ENCODE data around the gene PHACTR3.

PHACTR3 gene

GRCh38 chr20:59696476-59696875 is 92.1 kb downstream of the PHACTR3 start:
- no peak for DNase-seq (ENCODE audit: low spot score)

GRCh38 chr20:59697068-59697467 is 92.7 kb downstream of the PHACTR3 start:
- no peak for DNase-seq (ENCODE audit: low spot score)

- no peak for DNase-seq (ENCODE audit: low spot score)
Measured at GRCh38 chr20:59698598-59698997, 94.3 kb downstream of the PHACTR3 start.

GRCh38 chr20:59701236-59701635 is 96.9 kb downstream of the PHACTR3 start:
- no peak for DNase-seq (ENCODE audit: low spot score)

GRCh38 chr20:59703046-59703445 is 98.7 kb downstream of the PHACTR3 start:
- DNase-seq (ENCODE audit: low spot score): no peak

GRCh38 chr20:59705651-59706399 is 101.5 kb downstream of the PHACTR3 start:
- no peak for DNase-seq (ENCODE audit: low spot score)

- DNase-seq (ENCODE audit: low spot score): no peak
Measured at GRCh38 chr20:59706400-59706693, 102.0 kb downstream of the PHACTR3 start.

GRCh38 chr20:59708326-59708725 is 104.0 kb downstream of the PHACTR3 start:
- no peak for DNase-seq (ENCODE audit: low spot score)

- DNase-seq (ENCODE audit: low spot score): no peak
Measured at GRCh38 chr20:59709636-59710035, 105.3 kb downstream of the PHACTR3 start.

- DNase-seq (ENCODE audit: low spot score): no peak
Measured at GRCh38 chr20:59718071-59718470, 113.7 kb downstream of the PHACTR3 start.

- DNase-seq (ENCODE audit: low spot score): no peak
Measured at GRCh38 chr20:59718751-59719150, 114.4 kb downstream of the PHACTR3 start.

GRCh38 chr20:59720013-59720412 is 115.7 kb downstream of the PHACTR3 start:
- DNase-seq (ENCODE audit: low spot score): no peak

- no peak for DNase-seq (ENCODE audit: low spot score)
Measured at GRCh38 chr20:59721386-59721785, 117.0 kb downstream of the PHACTR3 start.

GRCh38 chr20:59723108-59723500 is 118.8 kb downstream of the PHACTR3 start:
- no peak for DNase-seq (ENCODE audit: low spot score)

GRCh38 chr20:59723607-59724456 is 119.5 kb downstream of the PHACTR3 start:
- no peak for DNase-seq (ENCODE audit: low spot score)

- DNase-seq (ENCODE audit: low spot score): no peak
Measured at GRCh38 chr20:59724457-59725366, 120.4 kb downstream of the PHACTR3 start.

GRCh38 chr20:59725476-59726280 is 121.3 kb downstream of the PHACTR3 start:
- no peak for DNase-seq (ENCODE audit: low spot score)

GRCh38 chr20:59726281-59726595 is 121.9 kb downstream of the PHACTR3 start:
- DNase-seq (ENCODE audit: low spot score): no peak

- no peak for DNase-seq (ENCODE audit: low spot score)
Measured at GRCh38 chr20:59728722-59729430, 124.5 kb downstream of the PHACTR3 start.

- DNase-seq (ENCODE audit: low spot score): no peak
Measured at GRCh38 chr20:59729506-59729905, 125.2 kb downstream of the PHACTR3 start.

GRCh38 chr20:59730722-59731121 is 126.4 kb downstream of the PHACTR3 start:
- DNase-seq (ENCODE audit: low spot score): no peak

Data from GM03348 (cell line).